Activated T-cell treated with anti-CD3 and anti-CD28 coated beads, Interleukin-2, amount 50 U/mL, for 1 hour (primary cell): ENCODE results near the gene NCBP3.
A peak's percentile ranks its signal among the peaks of the same experiment; 100 is the strongest.
"Not testable (repeated sequence)": the region's sequence is repeated elsewhere in the genome, so short reads cannot be mapped to it uniquely, and the experiment has no call there.

Source experiments
- DNase-seq: peaks from one replicate; pipeline ENCODE4 v3.0.0-alpha.2; 2020

NCBP3 gene

DNA sequence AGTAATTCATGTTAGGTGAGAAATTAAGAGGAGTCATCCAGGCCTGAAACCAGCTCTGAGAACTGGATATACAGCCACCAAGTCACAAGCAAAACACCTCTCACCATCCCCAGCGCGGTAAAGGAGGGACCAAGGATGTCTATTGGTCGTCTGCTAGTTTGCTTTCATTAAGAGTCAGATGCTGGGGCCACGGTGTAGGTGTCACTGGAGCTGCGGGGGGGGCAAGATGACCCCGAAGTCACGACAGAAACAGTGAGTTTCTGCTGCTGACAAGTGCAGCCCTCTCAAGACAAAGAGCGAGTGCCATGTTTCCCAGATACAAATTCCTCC, 790 bp downstream of the NCBP3 start:
- DNase-seq: no peak

- not testable (repeated sequence) for DNase-seq
Observed at GRCh38 chr17:3844556-3844955, 1.5 kb downstream of the NCBP3 start.

GRCh38 chr17:3843935-3844516, 2.0 kb downstream of the NCBP3 start:
- peak; percentile 56 for DNase-seq

DNA sequence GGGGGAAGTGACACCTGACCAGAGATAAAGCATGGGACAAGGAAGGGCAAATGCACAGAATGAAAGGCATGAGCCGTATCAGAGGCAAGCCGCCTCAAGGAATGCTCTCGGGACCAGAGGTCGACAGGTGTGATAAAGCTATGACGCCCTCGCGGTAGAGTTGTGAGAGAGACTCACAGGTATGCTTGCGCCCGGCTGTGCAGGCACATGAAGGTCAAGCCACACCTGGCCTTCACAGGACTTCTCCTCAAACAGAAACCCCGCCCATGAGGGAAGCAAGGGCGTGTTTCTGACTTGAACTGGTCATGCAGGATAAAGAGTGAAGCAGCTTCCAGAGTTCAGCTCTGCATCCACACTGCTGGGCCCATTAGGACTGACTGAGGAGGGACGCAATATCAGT, 7.8 kb downstream of the NCBP3 start:
- DNase-seq: no peak

DNA sequence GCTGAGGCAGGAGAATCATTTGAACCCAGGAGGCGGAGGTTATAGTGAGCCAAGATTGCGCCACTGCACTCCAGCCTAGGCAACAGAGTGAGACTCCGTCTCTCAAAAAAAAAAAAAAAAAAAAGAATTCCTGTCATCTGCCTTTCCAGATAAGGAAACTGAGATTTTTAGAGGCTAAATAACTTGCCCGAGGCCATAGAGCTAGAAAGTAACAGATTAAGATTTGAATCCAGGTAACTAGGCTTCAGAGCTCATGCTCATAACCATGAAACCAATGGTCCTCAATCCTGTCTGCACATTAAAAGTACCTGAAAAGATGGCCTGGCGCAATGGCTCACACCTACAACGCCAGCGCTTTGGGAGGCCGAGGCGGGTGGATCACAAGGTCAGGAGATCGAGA, 9.5 kb downstream of the NCBP3 start:
- DNase-seq: no peak

GRCh38 chr17:3835410-3836229, 10.4 kb downstream of the NCBP3 start:
- DNase-seq: no peak

- DNase-seq: no peak
Observed at GRCh38 chr17:3834811-3835210, 11.2 kb downstream of the NCBP3 start.

GRCh38 chr17:3828852-3829232, 17.2 kb downstream of the NCBP3 start:
- no peak for DNase-seq

DNA sequence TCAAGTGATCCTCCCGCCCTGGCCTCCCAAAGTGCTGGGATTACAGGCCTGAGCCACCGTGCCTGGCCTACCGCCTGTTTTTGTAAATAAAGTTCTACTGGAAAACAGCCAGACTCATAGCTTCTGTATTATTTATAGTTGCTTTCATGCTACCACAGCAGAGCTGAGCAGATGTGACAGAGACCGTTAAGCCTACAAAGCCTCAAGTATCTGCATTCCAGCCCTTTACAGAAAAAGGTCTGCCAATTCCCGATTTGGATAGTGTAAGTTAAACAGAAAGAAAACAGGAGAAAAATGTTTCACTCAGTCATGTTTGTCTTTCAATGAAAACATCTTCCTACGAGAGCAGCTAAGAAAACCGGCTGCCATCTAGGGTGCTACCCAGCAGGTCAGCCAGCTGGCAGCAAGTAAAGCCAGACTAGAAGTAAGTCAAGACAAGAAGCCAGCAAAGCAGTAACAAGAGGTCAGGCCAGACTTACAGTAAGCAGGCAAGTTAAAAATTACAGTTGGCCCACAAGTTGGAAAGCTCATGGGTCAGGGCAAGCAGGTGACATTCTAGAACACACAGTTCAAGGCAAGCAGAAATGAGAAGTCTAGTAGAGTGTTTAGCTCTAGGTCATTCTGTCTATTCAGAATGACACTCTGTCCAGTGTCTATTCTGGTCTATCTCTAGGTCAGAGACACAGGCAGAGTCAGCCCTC, 17.7 kb downstream of the NCBP3 start:
- no peak for DNase-seq

DNA sequence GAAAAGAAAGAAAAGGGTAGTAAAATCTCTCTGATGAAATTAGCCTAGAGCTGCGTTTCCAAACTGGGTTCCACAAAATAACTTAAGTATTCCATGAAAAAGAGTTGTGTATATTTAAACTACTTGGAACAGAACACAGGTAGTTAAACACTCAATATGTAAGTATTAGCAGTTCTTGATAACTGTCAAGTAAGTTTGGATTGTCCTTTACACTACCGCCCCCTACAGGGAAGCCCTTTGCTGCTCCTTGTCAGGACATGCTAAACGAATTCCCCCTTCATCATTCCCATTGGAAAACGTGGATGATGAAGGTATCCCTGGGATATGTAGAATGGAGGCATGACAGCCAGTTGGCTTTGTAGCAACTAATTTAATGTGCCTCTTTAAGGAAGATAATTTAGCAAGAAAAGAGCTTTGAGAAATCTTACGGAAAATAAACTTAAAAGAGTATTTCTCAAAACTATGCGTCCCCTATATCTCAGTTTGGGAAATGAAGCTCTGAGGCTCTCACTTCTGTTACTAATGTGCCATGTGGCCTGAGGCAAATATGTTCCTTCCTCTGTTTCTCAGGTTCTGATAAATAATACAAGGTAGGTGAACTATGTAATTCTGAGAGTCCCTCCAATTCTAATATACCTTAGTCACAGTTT, 18.8 kb downstream of the NCBP3 start:
- peak; percentile 57 for DNase-seq

DNA sequence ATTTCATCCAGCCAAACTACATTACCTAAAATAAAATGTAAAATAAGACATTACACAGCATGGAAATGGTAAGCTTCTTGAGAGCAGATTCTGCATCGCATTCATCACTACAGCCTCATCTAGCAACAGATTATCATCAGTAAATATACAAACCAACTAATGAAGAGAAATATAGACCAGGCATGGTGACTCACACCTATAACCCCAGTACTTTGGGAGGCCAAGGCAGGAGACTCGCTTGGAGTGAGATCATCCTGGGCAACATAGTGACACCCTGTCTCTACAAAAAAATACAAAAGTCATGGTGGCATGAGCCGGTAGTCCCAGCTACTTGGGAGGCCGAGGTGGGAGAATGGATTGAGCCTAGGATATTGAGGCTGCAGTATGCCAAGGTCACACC, 19.9 kb downstream of the NCBP3 start:
- no peak for DNase-seq

- DNase-seq: no peak
Observed at GRCh38 chr17:3821101-3821500, 24.9 kb downstream of the NCBP3 start.

DNA sequence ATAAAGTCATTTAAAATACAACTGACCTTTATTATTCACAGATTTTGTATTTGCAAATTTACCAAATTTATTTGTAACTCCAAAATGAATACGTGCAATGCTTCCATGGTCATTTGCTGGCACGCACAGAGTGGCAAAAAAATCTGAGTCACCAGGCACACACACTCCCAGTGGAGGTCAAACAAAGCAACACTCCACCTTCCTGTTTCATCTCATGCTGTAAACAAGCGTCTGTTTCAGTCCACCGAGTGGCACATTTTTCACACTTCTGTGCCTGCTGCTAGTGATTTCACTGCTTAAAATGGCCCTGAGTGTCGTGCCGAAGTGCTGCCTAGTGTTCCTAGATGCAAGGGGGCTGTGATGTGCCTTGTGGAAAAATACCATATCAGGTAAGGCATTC, 27.3 kb downstream of the NCBP3 start:
- DNase-seq: no peak

DNA sequence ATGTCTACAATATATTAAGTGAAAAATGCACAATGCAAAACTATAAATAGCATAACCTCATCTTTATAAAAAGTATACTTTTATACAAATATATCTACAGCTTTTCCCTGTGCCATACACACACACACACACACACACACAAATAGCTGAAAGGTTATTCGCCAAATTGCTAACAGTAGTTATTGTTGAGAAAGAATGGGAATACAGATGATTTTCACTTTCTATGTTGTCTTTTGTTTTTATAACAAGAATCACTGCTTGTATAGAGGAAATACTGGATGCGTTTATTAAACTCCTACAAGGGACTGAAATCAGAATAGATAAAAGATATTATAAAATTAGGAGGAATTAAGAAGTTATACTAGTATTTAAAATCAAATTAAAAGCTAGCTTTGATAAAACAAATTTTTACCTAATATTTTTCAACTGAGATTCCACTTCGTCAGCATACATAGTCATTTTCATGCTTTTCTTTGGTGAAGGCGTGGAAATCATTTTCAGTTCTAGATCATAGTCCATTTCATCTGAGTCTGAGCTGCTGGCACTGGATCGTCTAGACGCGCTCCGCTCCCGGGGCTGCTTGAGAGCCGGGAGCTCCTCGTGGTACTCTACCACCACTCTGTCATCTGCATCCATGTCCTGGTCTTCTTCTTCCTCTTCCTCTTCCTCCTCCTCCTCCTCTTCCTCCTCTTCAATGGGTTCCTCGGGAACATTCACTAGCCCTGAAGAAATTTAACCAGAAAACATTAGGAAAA, 28.0 kb downstream of the NCBP3 start:
- no peak for DNase-seq

DNA sequence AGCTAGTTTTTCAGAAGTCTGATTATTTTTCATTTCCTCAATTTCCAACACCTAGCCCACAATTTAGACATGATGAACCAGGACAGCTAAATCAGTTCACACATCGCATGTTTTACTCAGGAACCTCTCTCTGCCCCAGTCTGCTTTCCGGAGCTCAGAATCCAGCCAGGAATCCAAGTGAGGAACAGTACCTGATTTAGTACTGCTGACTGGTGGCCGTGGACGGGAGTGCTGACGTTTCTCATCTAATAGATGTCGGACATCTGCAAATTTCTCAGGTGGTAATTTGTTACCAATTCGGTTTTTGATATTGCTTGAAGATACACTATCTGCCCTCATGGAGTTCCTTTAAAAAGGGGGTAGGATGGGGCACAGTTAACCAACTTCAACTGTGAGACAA, 30.1 kb downstream of the NCBP3 start:
- DNase-seq: no peak

- DNase-seq: no peak
Observed at GRCh38 chr17:3815122-3815521, 30.9 kb downstream of the NCBP3 start.

DNA sequence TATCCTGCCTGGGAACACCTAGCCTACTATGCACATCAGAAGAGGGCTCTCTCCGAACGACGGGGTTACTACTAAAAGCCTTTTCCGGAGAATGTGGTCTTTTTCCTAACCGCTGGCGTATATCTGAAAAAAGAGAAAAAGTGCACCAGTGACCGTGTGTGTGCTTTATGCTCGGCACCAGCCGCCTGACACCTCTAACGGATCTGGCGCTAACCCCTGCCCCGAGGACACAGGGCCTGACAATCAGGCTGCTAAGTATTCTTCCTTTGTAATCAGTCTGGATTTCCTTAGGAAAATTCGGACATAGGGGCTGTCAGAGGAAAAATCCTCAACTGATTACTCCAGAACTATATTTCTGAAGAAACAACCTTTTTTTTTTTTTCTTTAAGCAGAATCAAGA, 31.7 kb downstream of the NCBP3 start:
- DNase-seq: no peak

GRCh38 chr17:3813171-3813570, 32.9 kb downstream of the NCBP3 start:
- DNase-seq: no peak

DNA sequence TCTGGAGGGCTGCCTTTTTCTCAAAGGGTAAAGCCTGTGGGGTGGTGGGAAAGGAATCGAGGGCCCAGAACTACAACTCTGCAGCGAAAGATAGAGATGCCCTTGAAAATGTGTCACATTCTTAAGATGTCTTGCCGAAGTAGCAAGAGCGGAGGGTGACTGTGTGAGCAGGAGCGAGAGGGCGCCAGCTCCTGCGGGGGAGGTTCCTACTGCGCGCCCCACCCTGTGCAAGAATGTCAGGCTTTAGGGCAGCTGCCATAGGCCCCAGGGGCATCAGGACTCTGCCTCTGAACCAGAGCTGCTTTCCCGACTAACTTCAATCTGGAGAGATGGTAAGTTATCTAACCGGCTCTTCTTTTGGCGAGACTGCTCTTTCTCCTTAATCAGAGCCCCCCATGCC, 33.3 kb downstream of the NCBP3 start:
- no peak for DNase-seq

DNA sequence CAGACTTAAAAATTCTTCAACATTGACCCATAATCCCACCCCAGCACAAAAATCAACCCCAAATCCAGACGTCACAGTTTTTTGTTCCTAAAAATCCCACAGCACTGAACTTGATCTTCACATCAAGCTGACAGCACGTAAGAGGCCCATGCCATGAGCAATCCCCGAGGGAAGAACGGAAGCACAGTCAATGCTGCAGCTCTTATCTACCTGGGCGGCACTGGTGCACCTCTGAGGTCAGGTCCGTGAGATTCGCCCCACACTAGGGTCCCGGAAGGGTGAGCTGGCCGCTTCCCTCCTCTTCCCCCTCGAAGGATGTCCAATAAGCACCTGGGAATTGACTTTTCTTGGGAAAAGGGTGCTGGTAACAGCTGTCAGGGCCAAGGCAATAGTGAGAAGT, 33.8 kb downstream of the NCBP3 start:
- no peak for DNase-seq

DNA sequence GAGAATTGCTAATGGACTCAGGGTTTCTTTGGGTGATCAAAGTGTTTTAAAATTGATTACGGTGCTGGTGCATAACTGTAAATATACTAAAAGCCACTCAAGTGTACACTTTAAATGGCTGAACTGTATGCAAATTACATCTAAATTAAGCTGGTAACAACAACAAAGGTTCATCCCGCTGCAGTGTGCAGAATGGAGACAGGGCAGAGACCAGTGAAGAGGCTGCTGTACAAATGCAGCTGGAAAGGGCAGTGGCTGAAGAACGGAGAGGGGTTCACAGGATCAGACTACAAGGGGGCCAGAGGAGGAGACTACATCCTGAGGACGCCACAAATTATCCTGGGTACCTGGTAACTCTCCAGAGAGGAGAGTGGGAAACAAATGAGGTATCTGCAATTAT, 36.0 kb downstream of the NCBP3 start:
- no peak for DNase-seq

- no peak for DNase-seq
Observed at GRCh38 chr17:3809135-3809534, 36.9 kb downstream of the NCBP3 start.

DNA sequence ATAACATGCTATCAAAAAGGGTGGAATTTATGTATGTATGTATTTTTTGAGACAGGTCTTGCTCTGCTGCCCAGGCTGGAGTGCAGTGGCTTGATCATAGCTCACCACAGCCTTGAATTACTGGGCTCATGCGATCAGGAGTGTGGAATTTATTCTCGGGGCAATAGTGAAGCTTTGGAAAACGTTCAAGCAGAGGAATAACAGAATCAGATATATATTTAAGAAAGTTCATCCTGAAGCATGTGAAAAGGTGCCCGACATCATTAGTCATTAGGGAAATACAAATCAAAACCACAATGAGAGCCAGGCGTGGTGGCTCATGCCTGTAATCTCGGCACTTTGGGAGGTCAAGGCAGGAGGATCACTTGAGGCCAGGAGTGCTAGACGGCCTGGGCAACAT, 37.3 kb downstream of the NCBP3 start:
- no peak for DNase-seq
